CD14-positive monocyte (primary cell): ENCODE data around the gene SOX30. TPM values are rescaled to one million over a fixed set of nuclear protein-coding genes. Genes with fewer than 3 reads are reported as not detected.

Source experiments
- DNase-seq, 3 donors: peaks; one replicate each; pipeline ENCODE4 v3.0.0-alpha.2; 2011 to 2022
- H2AFZ ChIP-seq: 2 replicates; pipeline ENCODE4 v1.6.0; 2012; ENCODE audit warnings: mild to moderate bottlenecking, low read depth, low read length, inconsistent platforms; ENCODE audit not compliant: insufficient read depth, poor library complexity, severe bottlenecking
- H3K27ac ChIP-seq, 2 donors: 1 replicate in 1 of 2; 2 replicates in 1 of 2; pipeline ENCODE4 v1.5.1; 2012 to 2013; ENCODE audit warnings: low read length in 2 of 2, control low read depth in 1 of 2, inconsistent platforms in 1 of 2, low read depth in 1 of 2, mild to moderate bottlenecking in 1 of 2
- H3K27me3 ChIP-seq, 2 donors: one replicate each; pipeline versions ENCODE4 v1.6.0 to v1.6.1; 2011 to 2013; ENCODE audit warnings: low read length in 2 of 2; ENCODE audit not compliant: control insufficient read depth in 2 of 2, insufficient read depth in 2 of 2
- H3K36me3 ChIP-seq, 2 donors: replicated peaks in 1 of 2; 1 replicate in 1 of 2; 2 replicates in 1 of 2; pipeline versions ENCODE4 v1.5.1 to v1.6.1; 2012 to 2013; ENCODE audit warnings: low read length in 2 of 2, control low read depth in 1 of 2, inconsistent platforms in 1 of 2, mild to moderate bottlenecking in 1 of 2; ENCODE audit not compliant: insufficient read depth in 2 of 2, control insufficient read depth in 1 of 2
- H3K4me1 ChIP-seq, 2 donors: 1 replicate in 1 of 2; 2 replicates in 1 of 2; pipeline versions ENCODE4 v1.5.1 to v1.6.1; 2012 to 2013; ENCODE audit warnings: low read length in 2 of 2, control low read depth in 1 of 2, inconsistent platforms in 1 of 2, mild to moderate bottlenecking in 1 of 2, moderate library complexity in 1 of 2; ENCODE audit not compliant: insufficient read depth in 2 of 2, control insufficient read depth in 1 of 2
- H3K4me2 ChIP-seq: replicated peaks from 2 replicates; pipeline ENCODE3; 2012; ENCODE audit warnings: low read length, moderate library complexity, mild to moderate bottlenecking; ENCODE audit not compliant: poor library complexity, severe bottlenecking; ENCODE audit errors: extremely low read depth
- H3K4me3 ChIP-seq, 3 experiments: fragments of 200-600 bp in 1 of 3; sonication (generic) in 1 of 3; replicated peaks in 1 of 3; 1 replicate in 2 of 3; 2 replicates in 1 of 3; pipeline ENCODE4 v1.5.1; 2011 to 2013; ENCODE audit warnings: low read length in 3 of 3, mild to moderate bottlenecking in 3 of 3, control low read depth in 2 of 3, low read depth in 2 of 3, inconsistent platforms in 1 of 3, moderate library complexity in 1 of 3
- H3K79me2 ChIP-seq: 2 replicates; pipeline ENCODE4 v1.6.0; 2012; ENCODE audit warnings: mild to moderate bottlenecking, control low read depth, inconsistent platforms, low read length, moderate library complexity; ENCODE audit not compliant: insufficient read depth
- H3K9ac ChIP-seq: 2 replicates; pipeline ENCODE4 v1.6.0; 2017; ENCODE audit warnings: low read length, mild to moderate bottlenecking; ENCODE audit not compliant: insufficient read depth, poor library complexity, severe bottlenecking
- H3K9me3 ChIP-seq, 2 donors: replicated peaks in 1 of 2; 1 replicate in 1 of 2; 2 replicates in 1 of 2; pipeline versions ENCODE4 v1.5.1 to v1.6.1; 2012 to 2013; ENCODE audit warnings: low read length in 2 of 2, control low read depth in 1 of 2; ENCODE audit not compliant: control insufficient read depth in 1 of 2, insufficient read depth in 1 of 2
- H4K20me1 ChIP-seq: 2 replicates; pipeline ENCODE4 v1.6.0; 2012; ENCODE audit warnings: mild to moderate bottlenecking, low read length, control low read depth, moderate library complexity; ENCODE audit not compliant: insufficient read depth
- H3K27ac Mint-ChIP-seq, 7 donors: one replicate each; pipeline ENCODE4 v1.8.0; 2020; ENCODE audit warnings: mild to moderate bottlenecking in 7 of 7, mixed read lengths in 7 of 7, moderate library complexity in 6 of 7, inconsistent platforms in 2 of 7
- H3K27me3 Mint-ChIP-seq, 3 donors: one replicate each; pipeline ENCODE4 v1.8.0; 2021 to 2022; ENCODE audit warnings: low read depth in 3 of 3, mild to moderate bottlenecking in 3 of 3, mixed read lengths in 3 of 3, moderate library complexity in 3 of 3, inconsistent platforms in 1 of 3
- H3K36me3 Mint-ChIP-seq, 2 donors: one replicate each; pipeline ENCODE4 v1.8.0; 2020; ENCODE audit warnings: mixed read lengths in 2 of 2, inconsistent platforms in 1 of 2, mild to moderate bottlenecking in 1 of 2
- H3K4me1 Mint-ChIP-seq: one replicate; pipeline ENCODE4 v1.8.0; 2020; ENCODE audit warnings: mild to moderate bottlenecking, mixed read lengths
- H3K4me3 Mint-ChIP-seq, 2 donors: one replicate each; pipeline ENCODE4 v1.8.0; 2020; ENCODE audit warnings: mild to moderate bottlenecking in 2 of 2, mixed read lengths in 2 of 2, moderate library complexity in 1 of 2
- H3K9me3 Mint-ChIP-seq, 7 donors: one replicate each; pipeline ENCODE4 v1.8.0; 2020 to 2022; ENCODE audit warnings: mixed read lengths in 7 of 7, mild to moderate bottlenecking in 6 of 7, moderate library complexity in 6 of 7, inconsistent platforms in 2 of 7
- CTCF ChIP-seq: fragments of 200-600 bp; IDR thresholded peaks from one replicate; pipeline ENCODE4 v1.8.0; 2022; ENCODE audit warnings: antibody characterized with exemption, mild to moderate bottlenecking
- WGBS: methylation state at CpG from one replicate; pipeline ENCODE4 v1.1.5; 2013; ENCODE audit warnings: missing lambda C conversion rate; ENCODE audit not compliant: insufficient coverage; 5-methylcytosine and 5-hydroxymethylcytosine counted together
- intact Hi-C, 2 donors: fragments of 100-400 bp; cut with micrococcal nuclease; formaldehyde crosslinking; loops; one replicate each; pipeline versions ENCODE4 v1.15.0 to v1.15.1; 2023
- polyA plus RNA-seq, 3 donors: library from polyadenylated mRNA; depleted of rRNA in 1 of 3; unstranded in 2 of 3; stranded (reverse) in 1 of 3; fragments of 300-500 nt in 2 of 3; fragments of >200 nt in 1 of 3; fragmentation: Illumina TruSeq in 2 of 3; gene quantifications; 1 replicate in 2 of 3; 2 replicates in 1 of 3; pipeline ENCODE4 v1.2.3, GENCODE V29; 2012 to 2021

SOX30 gene
- polyA plus RNA-seq, 3 donors: 0.03 to 0.22 (median 0.12) TPM

- Histone ChIP-seq H3K79me2 (no peaks in the 10 kb centered on the region), H3K9ac (no peak overlapping the region), H3K4me1 (peaks cover 33 to 60% of the 10 kb centered on the region in 2 donors), H4K20me1 (no peaks in the 10 kb centered on the region), H2AFZ (no peak overlapping the region), H3K4me2 (no peak overlapping the region), H3K9me3 (no peaks in the 10 kb centered on the region), H3K27me3 (no peaks in the 10 kb centered on the region), H3K36me3 (no peaks in the 10 kb centered on the region), H3K27ac (no peak overlapping the region), H3K4me3 (no peak overlapping the region)
- Mint-ChIP-seq H3K36me3 (no peaks in the 10 kb centered on the region), H3K27ac (peak overlapping the region in 5 of 7 donors; percentile 60 to 87 (median 82)), H3K27me3 (peaks cover 0 to 7% (median 4%) of the 10 kb centered on the region in 3 donors), H3K4me3 (no peak overlapping the region), H3K9me3 (peaks cover 0 to 2% (median 0%) of the 10 kb centered on the region in 7 donors), H3K4me1 (peaks cover 53% of the 10 kb centered on the region)
- WGBS: 0% methylated on average over 3 of the region's 7 CpGs
- peak in 2 of 3 donors; percentile 62 to 63 for DNase-seq
- intact Hi-C loops: loop anchor here in 1 of 2 donors (10.0 kb wide), 1 partner anchor 53 kb away; no protein-coding TSS in a partner anchor
- TF ChIP-seq CTCF: no peak
These were observed 44.7 kb downstream of the SOX30 start for GRCh38 chr5:157607371-157608161.

DNA sequence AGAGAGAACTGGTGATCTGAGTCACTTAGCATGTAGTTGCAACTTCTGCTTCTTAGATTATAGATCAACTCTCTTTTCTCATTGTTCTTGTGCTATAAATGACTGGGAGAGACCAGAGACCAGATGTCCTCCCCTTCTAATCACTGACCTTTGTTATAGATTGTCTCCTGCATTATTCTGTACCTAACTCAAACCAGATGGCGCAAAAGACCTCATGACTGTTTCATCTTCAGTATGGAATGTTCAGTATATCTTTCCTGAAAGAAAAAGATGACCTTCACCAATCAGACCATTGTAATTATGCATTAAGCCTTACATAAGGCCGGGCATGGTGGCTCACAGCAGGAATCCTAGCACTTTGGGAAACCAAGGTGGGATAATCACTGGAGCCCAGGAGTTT, 46.2 kb downstream of the SOX30 start:
- peaks cover 0 to 10% (median 5%) of the 10 kb centered on the region in 3 donors for H3K27me3 Mint-ChIP-seq
- Histone ChIP-seq H2AFZ (no peak overlapping the region), H4K20me1 (no peaks in the 10 kb centered on the region), H3K27ac (no peak overlapping the region), H3K9ac (no peak overlapping the region), H3K4me3 (no peak overlapping the region), H3K36me3 (no peaks in the 10 kb centered on the region), H3K9me3 (no peaks in the 10 kb centered on the region), H3K4me1 (peaks cover 28 to 52% of the 10 kb centered on the region in 2 donors), H3K4me2 (no peak overlapping the region), H3K79me2 (no peaks in the 10 kb centered on the region), H3K27me3 (no peaks in the 10 kb centered on the region)
- WGBS: no CpG with 5 or more reads among the region's 2 CpGs
- TF ChIP-seq CTCF: no peak
- DNase-seq: no peak
- no peak overlapping the region for H3K4me3 Mint-ChIP-seq
- no peak overlapping the region for H3K27ac Mint-ChIP-seq
- intact Hi-C loops: loop anchor here in 1 of 2 donors (10.0 kb wide), 1 partner anchor 51 kb away; no protein-coding TSS in a partner anchor
- peaks cover 0 to 2% (median 0%) of the 10 kb centered on the region in 7 donors for H3K9me3 Mint-ChIP-seq
- H3K4me1 Mint-ChIP-seq: peaks cover 45% of the 10 kb centered on the region
- H3K36me3 Mint-ChIP-seq: no peaks in the 10 kb centered on the region
